ENCODE data around the gene BNIPL. TPM values are rescaled to one million over a fixed set of nuclear protein-coding genes. Genes with fewer than 3 reads are reported as not detected.

Gene BNIPL
- total RNA-seq, 1 donor from 2014 or later, result not detected

DNA sequence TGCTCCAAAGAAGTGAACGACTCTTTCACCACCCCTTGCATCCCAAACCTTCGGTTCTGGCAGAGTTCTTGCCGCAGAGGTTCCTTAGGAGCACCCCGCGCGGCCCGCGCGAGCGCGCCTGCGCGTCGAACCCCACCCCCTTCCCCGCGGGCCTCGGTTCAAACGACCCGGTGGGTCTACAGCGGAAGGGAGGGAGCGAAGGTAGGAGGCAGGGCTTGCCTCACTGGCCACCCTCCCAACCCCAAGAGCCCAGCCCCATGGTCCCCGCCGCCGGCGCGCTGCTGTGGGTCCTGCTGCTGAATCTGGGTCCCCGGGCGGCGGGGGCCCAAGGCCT lies 11.2 kb downstream of the BNIPL start, which contains the start of gene C1orf56:
TSS of gene C1orf56 (plus strand) at position 161 of the 334 bp plus-strand sequence. CDS start at position 258, 97 bp downstream.
- peak within 1 kb of the TSS; percentile 73 for H3K4me3 ChIP-seq (ENCODE audit: low read depth, low read length)
- TF ChIP-seq CTCF (conservative IDR thresholded peaks at IDR 0.05; ENCODE audit: low read depth, low read length), result no peak
- no peak for DNase-seq (ENCODE audit: low read depth)

DNA sequence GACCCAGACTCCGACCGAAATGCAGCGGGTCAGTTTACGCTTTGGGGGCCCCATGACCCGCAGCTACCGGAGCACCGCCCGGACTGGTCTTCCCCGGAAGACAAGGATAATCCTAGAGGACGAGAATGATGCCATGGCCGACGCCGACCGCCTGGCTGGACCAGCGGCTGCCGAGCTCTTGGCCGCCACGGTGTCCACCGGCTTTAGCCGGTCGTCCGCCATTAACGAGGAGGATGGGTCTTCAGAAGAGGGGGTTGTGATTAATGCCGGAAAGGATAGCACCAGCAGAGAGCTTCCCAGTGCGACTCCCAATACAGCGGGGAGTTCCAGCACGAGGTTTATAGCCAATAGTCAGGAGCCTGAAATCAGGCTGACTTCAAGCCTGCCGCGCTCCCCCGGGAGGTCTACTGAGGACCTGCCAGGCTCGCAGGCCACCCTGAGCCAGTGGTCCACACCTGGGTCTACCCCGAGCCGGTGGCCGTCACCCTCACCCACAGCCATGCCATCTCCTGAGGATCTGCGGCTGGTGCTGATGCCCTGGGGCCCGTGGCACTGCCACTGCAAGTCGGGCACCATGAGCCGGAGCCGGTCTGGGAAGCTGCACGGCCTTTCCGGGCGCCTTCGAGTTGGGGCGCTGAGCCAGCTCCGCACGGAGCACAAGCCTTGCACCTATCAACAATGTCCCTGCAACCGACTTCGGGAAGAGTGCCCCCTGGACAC lies 11.7 kb downstream of the BNIPL start:
- H3K4me3 ChIP-seq (ENCODE audit: low read depth, low read length), result peak overlapping the region; percentile 73
- DNase-seq (ENCODE audit: low read depth), result no peak
- peak; percentile 59 for TF ChIP-seq CTCF (conservative IDR thresholded peaks at IDR 0.05; ENCODE audit: low read depth, low read length)

DNA sequence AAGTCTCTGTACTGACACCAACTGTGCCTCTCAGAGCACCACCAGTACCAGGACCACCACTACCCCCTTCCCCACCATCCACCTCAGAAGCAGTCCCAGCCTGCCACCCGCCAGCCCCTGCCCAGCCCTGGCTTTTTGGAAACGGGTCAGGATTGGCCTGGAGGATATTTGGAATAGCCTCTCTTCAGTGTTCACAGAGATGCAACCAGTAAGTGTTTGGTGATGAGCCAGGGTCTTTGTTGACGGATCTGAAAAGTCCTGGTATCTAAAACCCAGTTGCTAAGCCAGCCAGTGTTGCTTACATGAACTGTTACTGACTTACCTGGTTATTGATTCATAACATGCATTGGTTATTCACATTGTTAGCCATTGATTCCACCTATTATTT lies 12.3 kb downstream of the BNIPL start:
- DNase-seq (ENCODE audit: low read depth), result no peak
- peak overlapping the region; percentile 73 for H3K4me3 ChIP-seq (ENCODE audit: low read depth, low read length)
- TF ChIP-seq CTCF (conservative IDR thresholded peaks at IDR 0.05; ENCODE audit: low read depth, low read length), result no peak

DNA sequence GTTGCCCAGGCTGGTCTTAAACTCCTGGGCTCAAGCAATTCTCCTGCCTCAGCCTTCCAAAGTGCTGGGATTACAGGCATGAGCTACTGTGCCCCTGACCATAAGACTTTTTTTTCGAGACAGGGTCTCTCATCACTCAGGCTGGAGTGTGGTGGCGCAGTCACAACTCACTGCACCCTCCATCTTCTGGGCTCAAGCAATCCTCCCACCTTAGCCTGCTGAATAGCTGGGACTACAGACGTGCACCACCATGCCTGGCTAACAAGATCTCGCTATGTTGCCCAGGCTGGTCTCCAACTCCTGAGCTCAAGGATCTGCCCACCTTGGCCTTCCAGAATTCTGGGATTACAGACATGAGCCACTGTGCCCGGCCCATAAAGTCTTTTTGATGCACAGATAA lies 13.1 kb downstream of the BNIPL start:
- no peak for TF ChIP-seq CTCF (conservative IDR thresholded peaks at IDR 0.05; ENCODE audit: low read depth, low read length)
- H3K4me3 ChIP-seq (ENCODE audit: low read depth, low read length), result no peak overlapping the region
- DNase-seq (ENCODE audit: low read depth), result no peak

GRCh38 chr1:151050051-151050688 lies 13.8 kb downstream of the BNIPL start:
- DNase-seq (ENCODE audit: low read depth), result no peak
- no peak for TF ChIP-seq CTCF (conservative IDR thresholded peaks at IDR 0.05; ENCODE audit: low read depth, low read length)
- no peak overlapping the region for H3K4me3 ChIP-seq (ENCODE audit: low read depth, low read length)

GRCh38 chr1:151051356-151052009 lies 15.1 kb downstream of the BNIPL start:
- no peak overlapping the region for H3K4me3 ChIP-seq (ENCODE audit: low read depth, low read length)
- no peak for TF ChIP-seq CTCF (conservative IDR thresholded peaks at IDR 0.05; ENCODE audit: low read depth, low read length)
- DNase-seq (ENCODE audit: low read depth), result no peak
